GM12878 (cell line): ENCODE data around the gene BEAN1.

Experiments
- ATF3 ChIP-seq: IDR thresholded peaks from 2 replicates; pipeline ENCODE4 v1.6.1; 2011; ENCODE audit warnings: low read depth, mild to moderate bottlenecking, low read length, moderate library complexity, borderline replicate concordance; ENCODE audit errors: extremely low read depth
- BACH1 ChIP-seq: fragments of 450-650 bp; IDR thresholded peaks from 2 replicates; pipeline ENCODE4 v1.6.1; 2017; ENCODE audit warnings: mild to moderate bottlenecking, borderline replicate concordance
- CEBPB ChIP-seq, 2 experiments: fragments of 150-350 bp in 1 of 2; IDR thresholded peaks; 2 replicates each; pipeline ENCODE4 v1.6.1; 2012 to 2014; ENCODE audit warnings: low read depth in 2 of 2, low read length in 2 of 2, borderline replicate concordance in 1 of 2, inconsistent platforms in 1 of 2
- CHD2 ChIP-seq: IDR thresholded peaks from 2 replicates; pipeline ENCODE4 v1.6.1; 2011; ENCODE audit warnings: low read depth, low read length, improper control_type of control experiment, borderline replicate concordance
- CTCF ChIP-seq, 3 experiments: IDR thresholded peaks in 2 of 3; conservative IDR thresholded peaks in 1 of 3; 2 replicates each; pipeline ENCODE4 v1.5.1; 2011; ENCODE audit warnings: low read depth in 3 of 3, low read length in 3 of 3, mild to moderate bottlenecking in 3 of 3, control low read depth in 2 of 3, moderate library complexity in 2 of 3, inconsistent platforms in 1 of 3, mixed read lengths in 1 of 3; ENCODE audit not compliant: control insufficient read depth in 2 of 3, insufficient read depth in 1 of 3; ENCODE audit errors: extremely low read depth in 1 of 3
- EP300 ChIP-seq, 2 experiments: fragments of 150-350 bp in 1 of 2; IDR thresholded peaks; 2 replicates each; pipeline ENCODE4 v1.6.1; 2011 to 2012; ENCODE audit warnings: low read depth in 2 of 2, low read length in 2 of 2, borderline replicate concordance in 1 of 2, improper control_type of control experiment in 1 of 2, inconsistent platforms in 1 of 2; ENCODE audit not compliant: control insufficient read depth in 1 of 2
- RELA ChIP-seq: fragments of 450-650 bp; IDR thresholded peaks from 2 replicates; pipeline ENCODE4 v1.8.0; 2014; ENCODE audit warnings: borderline replicate concordance; ENCODE audit not compliant: partially characterized antibody
- ZBTB40 ChIP-seq: fragments of 450-650 bp; IDR thresholded peaks from 2 replicates; pipeline ENCODE4 v1.6.1; 2016; ENCODE audit warnings: mild to moderate bottlenecking, moderate library complexity, borderline replicate concordance
- ZNF384 ChIP-seq: IDR thresholded peaks from 2 replicates; pipeline ENCODE4 v1.6.1; 2012; ENCODE audit warnings: low read depth, mild to moderate bottlenecking, low read length, improper control_type of control experiment, borderline replicate concordance

GRCh38 chr16:66515596-66516508 lies 88.8 kb downstream of the BEAN1 start:
- TF ChIP-seq RELA (no peak), ZBTB40 (no peak), CEBPB (IDR thresholded peaks at IDR 0.05; ENCODE audit: borderline replicate concordance in 1 of 2, low read depth in 2 of 2, low read length in 2 of 2) (no peak), BACH1 (no peak), ATF3 (no peak), CHD2 (no peak), EP300 (IDR thresholded peaks at IDR 0.05; ENCODE audit: borderline replicate concordance in 1 of 2, control insufficient read depth in 1 of 2, low read depth in 2 of 2, low read length in 2 of 2) (no peak), CTCF (IDR thresholded peaks at IDR 0.05 in 2 of 3, conservative IDR thresholded peaks at IDR 0.05 in 1 of 3; ENCODE audit: control insufficient read depth in 2 of 3, extremely low read depth in 1 of 3, insufficient read depth in 1 of 3, low read depth in 3 of 3, low read length in 3 of 3) (peak; percentile 35 to 39 (median 36); a peak in 5 of 6 replicates), ZNF384 (no peak)
